Suppressor macrophage treated with lipopolysaccharide for 1 hour (primary cell): Measurements from ENCODE around the gene MUC20.
A peak's percentile ranks its signal among the peaks of the same experiment; 100 is the strongest.
"Not testable (repeated sequence)": the region's sequence is repeated elsewhere in the genome, so short reads cannot be mapped to it uniquely, and the experiment has no call there.

Source experiments
- DNase-seq, 3 donors: peaks; one replicate each; pipeline ENCODE4 v3.0.0-alpha.2; 2020 to 2022

The MUC20 gene

GRCh38 chr3:195710126-195710905 is 10.5 kb upstream of the MUC20 start:
- DNase-seq = not testable (repeated sequence)

DNA sequence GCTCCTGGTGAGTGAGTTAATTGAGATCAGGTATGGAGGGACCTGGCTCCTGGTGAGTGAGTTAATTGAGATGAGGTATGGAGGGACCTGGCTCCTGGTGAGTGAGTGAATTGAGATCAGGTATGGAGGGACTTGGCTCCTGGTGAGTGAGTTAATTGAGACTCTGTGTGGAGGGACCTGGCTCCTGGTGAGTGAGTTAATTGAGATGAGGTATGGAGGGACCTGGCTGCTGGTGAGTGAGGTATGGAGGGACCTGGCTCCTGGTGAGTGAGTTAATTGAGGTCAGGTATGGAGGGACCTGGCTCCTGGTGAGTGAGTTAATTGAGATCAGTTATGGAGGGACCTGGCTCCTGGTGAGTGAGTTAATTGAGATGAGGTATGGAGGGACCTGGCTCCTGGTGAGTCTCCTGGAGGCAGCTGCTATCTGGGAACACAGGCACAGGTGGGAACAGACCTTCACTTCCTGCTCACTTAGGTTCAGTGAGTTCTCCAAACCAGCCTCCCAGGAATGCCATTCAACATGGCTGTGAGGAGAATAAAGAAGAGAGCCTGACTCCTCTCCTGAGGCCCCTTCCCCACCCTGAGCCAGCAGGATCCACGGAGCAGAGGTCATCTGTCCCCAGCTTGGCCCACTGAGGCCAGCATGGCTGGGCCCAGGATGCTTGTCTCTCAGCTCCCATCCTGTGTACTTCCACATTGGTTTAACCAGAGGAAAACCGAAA is 9.5 kb upstream of the MUC20 start:
- DNase-seq = not testable (repeated sequence)

GRCh38 chr3:195711813-195712534 is 8.8 kb upstream of the MUC20 start:
- no peak for DNase-seq

DNA sequence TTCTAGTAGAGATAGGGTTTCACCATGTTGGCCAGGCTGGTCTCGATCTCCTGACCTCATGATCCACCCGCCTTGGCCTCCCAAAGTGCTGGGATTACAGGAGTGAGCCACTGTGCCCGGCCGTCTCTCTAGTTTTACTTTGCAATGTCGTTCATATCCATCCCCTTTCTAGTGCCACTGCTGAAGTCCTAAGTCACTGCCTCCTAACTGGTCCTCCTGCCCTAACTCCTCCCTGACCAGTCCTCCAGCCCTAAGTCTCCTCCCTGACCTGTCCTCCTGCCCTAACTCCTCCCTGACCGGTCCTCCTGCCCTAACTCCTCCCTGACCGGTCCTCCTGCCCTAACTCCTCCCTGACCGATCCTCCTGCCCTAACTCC is 8.3 kb upstream of the MUC20 start:
- DNase-seq = not testable (repeated sequence)

DNA sequence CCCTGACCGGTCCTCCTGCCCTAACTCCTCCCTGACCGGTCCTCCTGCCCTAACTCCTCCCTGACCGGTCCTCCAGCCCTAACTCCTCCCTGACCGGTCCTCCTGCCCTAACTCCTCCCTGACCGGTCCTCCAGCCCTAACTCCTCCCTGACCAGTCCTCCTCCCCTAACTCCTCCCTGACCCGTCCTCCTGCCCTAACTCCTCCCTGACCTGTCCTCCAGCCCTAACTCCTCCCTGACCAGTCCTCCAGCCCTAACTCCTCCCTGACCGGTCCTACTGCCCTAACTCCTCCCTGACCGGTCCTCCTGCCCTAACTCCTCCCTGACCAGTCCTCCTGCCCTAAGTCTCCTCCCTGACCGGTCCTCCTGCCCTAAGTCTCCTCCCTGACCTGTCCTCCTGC is 7.6 kb upstream of the MUC20 start:
- not testable (repeated sequence) for DNase-seq

- no peak for DNase-seq
Observed at GRCh38 chr3:195714380-195715011, 6.3 kb upstream of the MUC20 start.

- DNase-seq = no peak
Observed at GRCh38 chr3:195715134-195715533, 5.6 kb upstream of the MUC20 start.

DNA sequence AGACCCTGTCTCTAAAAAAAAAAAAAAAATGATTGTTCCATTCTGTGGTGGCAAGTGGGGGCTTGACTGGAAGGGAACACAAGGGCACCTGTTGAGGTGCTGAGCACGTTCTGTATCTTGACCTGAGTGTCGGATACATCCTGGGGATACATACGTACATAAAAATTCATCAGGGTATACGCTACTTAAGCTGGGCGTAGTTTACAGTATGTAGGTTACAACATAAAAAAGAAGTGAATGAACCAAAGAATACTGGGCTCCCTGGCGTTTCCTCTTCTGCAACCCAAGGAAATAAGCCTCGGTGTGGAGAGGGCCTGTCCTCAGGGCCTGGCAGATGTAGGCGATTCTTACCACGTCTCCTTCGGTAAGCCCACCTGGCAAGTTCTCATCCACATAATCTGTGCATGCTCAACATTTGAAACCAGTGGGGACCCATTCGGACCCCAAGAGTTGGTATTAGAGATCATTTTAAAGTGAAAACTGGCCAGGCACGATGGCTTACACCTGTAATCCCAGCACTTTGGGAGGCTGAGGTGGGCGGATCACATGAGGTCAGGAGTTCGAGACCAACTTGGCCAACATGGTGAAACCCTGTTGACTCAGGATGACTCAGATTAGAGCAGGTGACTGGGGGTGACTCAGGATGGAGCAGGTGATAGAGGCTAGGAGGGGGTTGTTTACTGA is 5.1 kb upstream of the MUC20 start:
- peak; percentile 33 to 69 (median 36) for DNase-seq

- DNase-seq = no peak
Observed at GRCh38 chr3:195717416-195717815, 3.4 kb upstream of the MUC20 start.

- no peak for DNase-seq
Observed at GRCh38 chr3:195717852-195718476, 2.8 kb upstream of the MUC20 start.

DNA sequence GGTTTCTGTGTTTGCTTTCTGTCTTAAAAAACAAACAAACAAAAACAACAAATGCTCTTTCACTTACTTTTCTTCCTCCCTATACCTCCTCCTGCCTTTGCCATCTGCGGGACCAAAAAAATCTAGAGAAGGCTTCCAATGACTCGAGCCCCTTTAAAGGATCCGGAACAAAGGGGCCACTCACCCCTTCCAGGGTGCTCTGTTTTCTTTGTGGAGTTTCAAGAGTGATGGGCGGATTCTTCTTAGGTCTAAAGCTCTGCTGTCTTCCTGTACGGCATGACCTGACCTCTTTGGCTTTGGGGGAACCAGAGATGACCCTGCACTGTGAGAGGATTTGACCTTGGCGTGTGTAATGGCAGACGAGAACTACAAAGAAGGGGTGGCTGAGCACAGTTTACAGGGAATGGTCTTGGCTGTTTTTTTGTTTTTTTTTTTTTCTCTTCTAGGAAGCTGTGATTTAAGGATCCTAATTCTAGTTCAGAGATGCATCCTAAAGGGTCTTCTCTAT is 2.2 kb upstream of the MUC20 start:
- no peak for DNase-seq

DNA sequence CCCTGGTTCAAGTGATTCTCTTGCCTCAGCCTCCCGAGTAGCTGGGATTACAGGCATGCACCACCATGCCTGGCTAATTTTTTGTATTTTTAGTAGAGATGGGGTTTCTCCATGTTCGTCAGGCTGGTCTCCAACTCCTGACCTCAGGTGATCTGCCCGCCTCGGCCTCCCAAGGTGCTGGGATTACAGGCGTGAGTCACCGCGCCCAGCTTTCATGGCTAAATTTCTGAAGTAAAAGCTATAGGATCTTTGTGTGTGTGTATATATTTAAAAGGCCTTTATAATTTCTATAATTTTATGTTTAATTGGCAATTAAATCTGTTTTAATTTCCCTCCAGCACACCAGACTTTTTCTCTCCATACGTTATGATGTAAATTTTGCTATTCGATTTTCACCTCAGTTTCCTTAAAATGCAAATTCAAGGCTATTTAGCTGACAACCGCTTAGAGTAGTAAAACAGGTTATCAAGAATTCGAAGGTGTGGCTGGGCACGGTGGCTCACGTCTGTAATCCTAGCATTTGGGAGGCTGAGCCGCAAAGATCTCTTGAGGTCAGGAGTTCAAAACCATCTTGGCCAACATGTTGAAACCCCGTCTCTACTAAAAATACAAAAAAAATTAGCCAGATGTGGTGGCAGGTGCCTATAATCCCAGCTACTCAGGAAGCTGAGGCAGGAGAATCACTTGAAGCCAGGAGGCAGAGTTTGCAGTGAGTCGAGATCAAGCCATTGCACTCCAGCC is 1.1 kb upstream of the MUC20 start:
- DNase-seq = not testable (repeated sequence)

DNA sequence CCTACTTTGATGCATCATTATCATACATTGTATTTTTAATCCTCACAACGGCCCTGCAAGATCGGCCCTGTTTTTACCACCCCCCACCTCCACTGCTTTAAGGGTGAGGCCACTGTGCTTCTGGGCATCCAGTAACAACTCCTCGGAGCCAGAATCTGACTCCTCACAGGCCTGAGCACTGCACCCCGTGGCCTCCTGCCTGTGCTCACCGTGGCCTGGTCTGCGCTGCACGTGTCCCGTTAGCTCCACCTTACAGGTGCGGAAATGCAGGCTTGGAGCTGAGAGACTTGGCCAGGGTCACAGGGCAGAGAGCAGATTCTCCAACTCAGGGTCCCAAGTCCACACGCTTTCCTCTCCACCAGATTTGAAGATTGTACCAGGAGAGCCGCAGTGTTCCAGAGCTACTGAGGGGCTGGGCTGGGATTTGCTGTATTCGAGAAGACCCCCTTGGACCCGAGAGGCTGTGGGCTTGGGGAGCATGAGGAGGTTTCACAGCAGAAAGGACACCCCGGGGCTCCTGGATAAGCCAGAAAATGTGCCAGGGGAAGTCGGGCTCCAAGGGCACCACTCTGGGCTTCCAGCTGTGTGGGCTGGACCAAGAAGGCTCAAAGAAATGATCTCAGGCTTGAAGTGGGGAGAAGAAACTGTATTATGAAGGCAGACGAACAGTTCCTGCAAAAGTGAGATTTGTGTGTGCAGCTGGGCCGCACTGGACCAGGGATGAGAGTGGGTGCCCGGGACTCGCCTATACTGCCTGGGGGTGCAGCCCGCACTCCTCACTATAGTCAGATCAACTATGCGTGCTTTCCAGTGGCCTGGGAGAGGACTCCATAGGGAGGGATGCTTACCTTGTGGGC is 1.6 kb downstream of the MUC20 start:
- DNase-seq = not testable (repeated sequence)

- DNase-seq = not testable (repeated sequence)
Observed at GRCh38 chr3:195722996-195723345, 2.2 kb downstream of the MUC20 start.

- DNase-seq = not testable (repeated sequence)
Observed at GRCh38 chr3:195724363-195724762, 3.6 kb downstream of the MUC20 start.

DNA sequence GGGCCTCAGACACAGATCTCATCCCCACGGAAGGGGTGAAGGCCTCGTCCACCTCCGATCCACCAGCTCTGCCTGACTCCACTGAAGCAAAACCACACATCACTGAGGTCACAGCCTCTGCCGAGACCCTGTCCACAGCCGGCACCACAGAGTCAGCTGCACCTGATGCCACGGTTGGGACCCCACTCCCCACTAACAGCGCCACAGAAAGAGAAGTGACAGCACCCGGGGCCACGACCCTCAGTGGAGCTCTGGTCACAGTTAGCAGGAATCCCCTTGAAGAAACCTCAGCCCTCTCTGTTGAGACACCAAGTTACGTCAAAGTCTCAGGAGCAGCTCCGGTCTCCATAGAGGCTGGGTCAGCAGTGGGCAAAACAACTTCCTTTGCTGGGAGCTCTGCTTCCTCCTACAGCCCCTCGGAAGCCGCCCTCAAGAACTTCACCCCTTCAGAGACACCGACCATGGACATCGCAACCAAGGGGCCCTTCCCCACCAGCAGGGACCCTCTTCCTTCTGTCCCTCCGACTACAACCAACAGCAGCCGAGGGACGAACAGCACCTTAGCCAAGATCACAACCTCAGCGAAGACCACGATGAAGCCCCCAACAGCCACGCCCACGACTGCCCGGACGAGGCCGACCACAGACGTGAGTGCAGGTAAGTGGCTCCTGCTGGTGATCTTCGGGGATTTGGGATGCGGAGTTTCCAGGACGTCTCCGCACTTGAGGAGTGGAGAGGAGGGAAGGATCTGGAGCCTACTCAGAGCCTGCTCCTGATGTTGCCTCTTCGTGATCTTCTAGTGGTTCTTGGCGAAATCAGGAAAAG is 5.3 kb downstream of the MUC20 start:
- not testable (repeated sequence) for DNase-seq

GRCh38 chr3:195727606-195728195 is 6.9 kb downstream of the MUC20 start:
- DNase-seq = no peak

DNA sequence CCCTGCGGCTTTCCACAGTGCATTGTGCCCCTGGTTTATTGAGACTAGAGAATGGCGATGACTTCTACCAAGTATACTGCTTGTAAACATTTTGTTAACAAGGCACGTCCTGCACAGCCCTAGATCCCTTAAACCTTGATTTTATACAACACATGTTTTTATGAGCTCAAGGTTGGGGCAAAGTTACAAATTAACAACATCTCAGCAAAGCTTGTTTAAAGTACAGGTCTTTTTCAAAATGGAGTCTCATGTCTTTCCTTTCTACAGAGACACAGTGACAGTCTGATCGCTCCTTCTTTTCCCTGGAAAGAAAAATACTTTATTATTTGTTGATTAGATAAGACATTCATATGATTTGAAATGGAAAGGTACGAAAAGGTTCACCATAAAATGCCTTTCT is 8.0 kb downstream of the MUC20 start:
- DNase-seq = not testable (repeated sequence)
